GM18499 (cell line): Measurements from ENCODE around the gene LGI1.

Experiments used
- ATAC-seq: cut with Tn5 transposase; IDR thresholded peaks from one replicate; pipeline ENCODE4 v1.9.1; 2021; ENCODE audit warnings: moderate number of reproducible peaks; ENCODE audit not compliant: insufficient read depth, unreplicated experiment

Gene LGI1

DNA sequence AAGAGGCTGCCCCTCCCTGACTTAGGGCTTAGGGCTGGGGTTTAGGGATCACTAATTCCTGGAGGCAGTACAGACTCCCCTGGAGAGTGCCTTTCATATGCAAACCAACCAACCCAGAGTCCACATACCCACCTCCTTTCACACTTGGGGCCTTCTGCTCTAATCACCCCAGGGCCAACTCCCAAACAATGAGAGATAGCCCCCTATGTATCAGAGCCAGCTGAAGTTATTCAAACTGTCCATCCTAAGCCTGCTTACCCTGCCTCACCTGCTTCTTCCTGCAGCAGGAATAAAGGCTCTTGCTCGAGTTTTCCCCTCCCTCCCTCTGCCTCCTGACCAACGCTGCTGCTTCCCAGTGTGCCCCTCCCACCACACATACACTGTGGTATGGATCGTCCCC is 84.2 kb downstream of the LGI1 start:
- no peak for ATAC-seq

GRCh38 chr10:93844979-93845626 is 87.4 kb downstream of the LGI1 start:
- no peak for ATAC-seq
